ENCODE data around the gene COPS9.

GRCh38 chr2:240182001-240182400 lies 45.9 kb upstream of the COPS9 start:
- TF ChIP-seq CTCF (conservative IDR thresholded peaks at IDR 0.05; ENCODE audit: low read depth, low read length): no peak
- TF ChIP-seq EZH2 (IDR thresholded peaks at IDR 0.05; ENCODE audit: low read length, unreplicated experiment): no peak

All from PC-3 (cell line).